ENCODE measurements around the gene CCNA1. TPM values are rescaled to one million over a fixed set of nuclear protein-coding genes. Genes with fewer than 3 reads are reported as not detected.

CCNA1 gene
- polyA plus RNA-seq, 1 donor (not counting 4 experiments of a cell fraction or from before 2014, with no cell fraction given), result 0.80 TPM

DNA sequence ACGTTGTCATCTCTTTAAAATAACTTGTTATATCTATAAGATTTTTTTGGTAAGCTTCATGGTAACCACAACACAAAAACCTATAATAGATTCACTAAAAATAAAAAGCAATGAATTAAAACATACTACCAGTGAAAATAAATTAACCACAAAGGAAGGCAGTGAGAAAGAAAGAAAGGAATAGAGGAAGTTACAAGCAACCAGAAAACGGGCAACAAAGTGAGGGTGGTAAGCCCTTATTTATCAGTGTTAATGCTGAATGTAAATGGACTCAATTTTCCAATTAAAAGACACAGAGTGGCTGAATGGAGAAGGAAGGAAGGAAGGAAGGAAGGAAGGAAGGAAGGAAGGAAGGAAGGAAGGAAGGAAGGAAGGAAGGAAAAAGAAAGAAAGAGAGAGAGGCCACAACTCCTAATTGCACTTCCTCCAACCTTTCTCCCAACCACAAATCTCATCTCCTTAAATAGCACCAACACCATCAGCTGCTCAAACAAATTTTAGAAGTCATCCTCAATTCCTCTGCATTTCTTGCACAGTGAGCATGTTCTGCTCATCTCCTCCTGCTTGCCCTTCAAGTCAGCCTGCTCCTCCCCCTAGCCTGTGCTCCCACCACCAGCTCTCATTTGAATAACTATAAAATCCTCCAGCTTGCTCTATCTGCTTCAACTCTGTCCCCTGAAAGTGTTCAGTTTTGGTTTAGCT is 48.6 kb downstream of the CCNA1 start:
- Histone ChIP-seq H3K9me3 (ENCODE audit: control insufficient read depth, low read depth, low read length) (no peaks in the 10 kb centered on the region), H3K36me3 (ENCODE audit: control insufficient read depth in 2 of 2, extremely low read depth in 1 of 2, insufficient read depth in 2 of 2, low read length in 2 of 2) (no peaks in the 10 kb centered on the region), H3K4me2 (ENCODE audit: control insufficient read depth, extremely low read depth, insufficient read depth, low read depth, low read length) (no peak overlapping the region), H3K9me1 (ENCODE audit: control insufficient read depth, extremely low read depth, insufficient read depth, low read length) (no peaks in the 10 kb centered on the region), H3K4me1 (ENCODE audit: control insufficient read depth, extremely low read depth, insufficient read depth, low read length) (no peaks in the 10 kb centered on the region), H2AFZ (ENCODE audit: control insufficient read depth, low read length) (no peak overlapping the region), H3K4me3 (ENCODE audit: control insufficient read depth in 2 of 3, extremely low read depth in 1 of 3, insufficient read depth in 2 of 3, low read depth in 1 of 3, low read length in 3 of 3) (no peak overlapping the region), H3K9ac (ENCODE audit: control insufficient read depth, extremely low read depth, insufficient read depth, low read length) (no peak overlapping the region), H3K27ac (ENCODE audit: control insufficient read depth, insufficient read depth, low read length) (no peak overlapping the region), H3K79me2 (ENCODE audit: control insufficient read depth, insufficient read depth, low read length) (no peaks in the 10 kb centered on the region), H3K27me3 (ENCODE audit: control insufficient read depth, extremely low read depth, insufficient read depth, low read length) (no peaks in the 10 kb centered on the region), H4K20me1 (ENCODE audit: control insufficient read depth, extremely low read depth, insufficient read depth, low read length) (no peaks in the 10 kb centered on the region)
- DNase-seq (ENCODE audit: low read depth, low spot score) (no peak), FAIRE-seq (no peak)
- TF ChIP-seq EZH2 (IDR thresholded peaks at IDR 0.05; ENCODE audit: low read length), result no peak
- TF ChIP-seq, protein P1, sequence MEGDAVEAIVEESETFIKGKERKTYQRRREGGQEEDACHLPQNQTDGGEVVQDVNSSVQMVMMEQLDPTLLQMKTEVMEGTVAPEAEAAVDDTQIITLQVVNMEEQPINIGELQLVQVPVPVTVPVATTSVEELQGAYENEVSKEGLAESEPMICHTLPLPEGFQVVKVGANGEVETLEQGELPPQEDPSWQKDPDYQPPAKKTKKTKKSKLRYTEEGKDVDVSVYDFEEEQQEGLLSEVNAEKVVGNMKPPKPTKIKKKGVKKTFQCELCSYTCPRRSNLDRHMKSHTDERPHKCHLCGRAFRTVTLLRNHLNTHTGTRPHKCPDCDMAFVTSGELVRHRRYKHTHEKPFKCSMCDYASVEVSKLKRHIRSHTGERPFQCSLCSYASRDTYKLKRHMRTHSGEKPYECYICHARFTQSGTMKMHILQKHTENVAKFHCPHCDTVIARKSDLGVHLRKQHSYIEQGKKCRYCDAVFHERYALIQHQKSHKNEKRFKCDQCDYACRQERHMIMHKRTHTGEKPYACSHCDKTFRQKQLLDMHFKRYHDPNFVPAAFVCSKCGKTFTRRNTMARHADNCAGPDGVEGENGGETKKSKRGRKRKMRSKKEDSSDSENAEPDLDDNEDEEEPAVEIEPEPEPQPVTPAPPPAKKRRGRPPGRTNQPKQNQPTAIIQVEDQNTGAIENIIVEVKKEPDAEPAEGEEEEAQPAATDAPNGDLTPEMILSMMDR (optimal IDR thresholded peaks at IDR 0.05 in 1 of 3, IDR thresholded peaks at IDR 0.05 in 1 of 3, conservative IDR thresholded peaks at IDR 0.05 in 1 of 3; ENCODE audit: extremely low read depth in 1 of 3, insufficient read depth in 2 of 3, low read length in 3 of 3), result no peak
- dilution Hi-C loops (cut with MboI; ENCODE audit: extremely low pct_ligation_motif_present, low sequenced_read_pairs), result no loop called here

- dilution Hi-C loops (cut with MboI; ENCODE audit: extremely low pct_ligation_motif_present, low sequenced_read_pairs), result no loop called here
- H3K79me2 ChIP-seq (ENCODE audit: control insufficient read depth, insufficient read depth, low read length), result no peaks in the 10 kb centered on the region
- FAIRE-seq (no peak), DNase-seq (ENCODE audit: low read depth, low spot score) (no peak)
- H2AFZ ChIP-seq (ENCODE audit: control insufficient read depth, low read length), result no peak overlapping the region
- H3K36me3 ChIP-seq (ENCODE audit: control insufficient read depth in 2 of 2, extremely low read depth in 1 of 2, insufficient read depth in 2 of 2, low read length in 2 of 2), result no peaks in the 10 kb centered on the region
- H3K4me3 ChIP-seq (ENCODE audit: control insufficient read depth in 2 of 3, extremely low read depth in 1 of 3, insufficient read depth in 2 of 3, low read depth in 1 of 3, low read length in 3 of 3), result no peak overlapping the region
- no peaks in the 10 kb centered on the region for H3K27me3 ChIP-seq (ENCODE audit: control insufficient read depth, extremely low read depth, insufficient read depth, low read length)
- H3K9me1 ChIP-seq (ENCODE audit: control insufficient read depth, extremely low read depth, insufficient read depth, low read length), result no peaks in the 10 kb centered on the region
- H3K27ac ChIP-seq (ENCODE audit: control insufficient read depth, insufficient read depth, low read length), result no peak overlapping the region
- H3K4me1 ChIP-seq (ENCODE audit: control insufficient read depth, extremely low read depth, insufficient read depth, low read length), result no peaks in the 10 kb centered on the region
- no peaks in the 10 kb centered on the region for H4K20me1 ChIP-seq (ENCODE audit: control insufficient read depth, extremely low read depth, insufficient read depth, low read length)
- no peak overlapping the region for H3K9ac ChIP-seq (ENCODE audit: control insufficient read depth, extremely low read depth, insufficient read depth, low read length)
- H3K9me3 ChIP-seq (ENCODE audit: control insufficient read depth, low read depth, low read length), result no peaks in the 10 kb centered on the region
- H3K4me2 ChIP-seq (ENCODE audit: control insufficient read depth, extremely low read depth, insufficient read depth, low read depth, low read length), result no peak overlapping the region
- TF ChIP-seq EZH2 (IDR thresholded peaks at IDR 0.05; ENCODE audit: low read length), result no peak
- TF ChIP-seq, protein P1 (optimal IDR thresholded peaks at IDR 0.05 in 1 of 3, IDR thresholded peaks at IDR 0.05 in 1 of 3, conservative IDR thresholded peaks at IDR 0.05 in 1 of 3; ENCODE audit: extremely low read depth in 1 of 3, insufficient read depth in 2 of 3, low read length in 3 of 3), result no peak
Measured at GRCh38 chr13:36490055-36490454, 57.8 kb downstream of the CCNA1 start.

Other genes starting within 250 kb of the CCNA1 start
- not detected in 3 replicates for gene SOHLH2, start 217.9 kb upstream of the CCNA1 start, polyA plus RNA-seq
- 0.17 to 0.46 TPM (median 0.37 TPM) in 3 replicates for gene CCDC169, start 134.7 kb upstream of the CCNA1 start, polyA plus RNA-seq
- gene SPART, start 86.1 kb upstream of the CCNA1 start, polyA plus RNA-seq, result 27.6 to 40.2 TPM (median 35.5 TPM) in 3 replicates
- not detected in 3 replicates for gene SERTM1, start 241.5 kb downstream of the CCNA1 start, polyA plus RNA-seq

Data from keratinocyte (primary cell).